MM.1S (cell line): ENCODE data around the gene PRSS23.

Experiments
- DNase-seq: peaks from one replicate; pipeline ENCODE4 v3.0.0-alpha.2; 2015
- H2AFZ ChIP-seq: fragments of 300-600 bp; sonication (generic); 2 replicates; pipeline ENCODE4 v1.6.0; 2016; ENCODE audit warnings: antibody characterized with exemption, low read length
- H3F3A ChIP-seq: fragments of 300-600 bp; sonication (generic); 2 replicates; pipeline ENCODE4 v1.6.1; 2016; ENCODE audit warnings: mild to moderate bottlenecking, antibody characterized with exemption, low read length, moderate library complexity, mixed read lengths; ENCODE audit not compliant: insufficient read depth
- H3K27ac ChIP-seq: fragments of 300-600 bp; sonication (generic); 2 replicates; pipeline ENCODE4 v1.5.1; 2016; ENCODE audit warnings: mild to moderate bottlenecking, low read length
- H3K27me3 ChIP-seq: fragments of 300-600 bp; sonication (generic); replicated peaks from 2 replicates; pipeline ENCODE4 v1.6.0; 2016; ENCODE audit warnings: low read length; ENCODE audit not compliant: insufficient read depth
- H3K36me3 ChIP-seq: fragments of 300-600 bp; sonication (generic); replicated peaks from 2 replicates; pipeline ENCODE4 v1.6.1; 2016; ENCODE audit warnings: mild to moderate bottlenecking, low read length, mixed read lengths; ENCODE audit not compliant: insufficient read depth
- H3K4me1 ChIP-seq: fragments of 300-600 bp; sonication (generic); 2 replicates; pipeline ENCODE4 v1.6.1; 2016; ENCODE audit warnings: low read length, mixed read lengths
- H3K4me2 ChIP-seq: fragments of 300-600 bp; sonication (generic); 2 replicates; pipeline ENCODE4 v1.6.0; 2016; ENCODE audit warnings: low read depth, low read length
- H3K4me3 ChIP-seq: fragments of 300-600 bp; sonication (generic); 2 replicates; pipeline ENCODE4 v1.5.1; 2016; ENCODE audit warnings: low read length, mixed read lengths
- H3K79me2 ChIP-seq: fragments of 300-600 bp; sonication (generic); 2 replicates; pipeline ENCODE4 v1.6.1; 2016; ENCODE audit warnings: mixed run types, low read length, mixed read lengths
- H3K9ac ChIP-seq: fragments of 300-600 bp; sonication (generic); 2 replicates; pipeline ENCODE4 v1.6.1; 2016; ENCODE audit warnings: low read length, mixed read lengths
- H3K9me2 ChIP-seq: fragments of 300-600 bp; sonication (generic); replicated peaks from 2 replicates; pipeline ENCODE4 v1.6.1; 2016; ENCODE audit warnings: mild to moderate bottlenecking, low read length, mixed read lengths; ENCODE audit not compliant: insufficient read depth
- H3K9me3 ChIP-seq: fragments of 300-600 bp; sonication (generic); replicated peaks from 2 replicates; pipeline ENCODE4 v1.6.1; 2016; ENCODE audit warnings: mild to moderate bottlenecking, low read length, mixed read lengths; ENCODE audit not compliant: insufficient read depth
- H4K20me1 ChIP-seq: fragments of 300-600 bp; sonication (generic); 2 replicates; pipeline ENCODE4 v1.6.1; 2016; ENCODE audit warnings: mild to moderate bottlenecking, low read length, moderate library complexity, mixed read lengths; ENCODE audit not compliant: insufficient read depth
- CTCF ChIP-seq: fragments of 300-600 bp; sonication (generic); IDR thresholded peaks from 2 replicates; pipeline ENCODE4 v1.5.1; 2016; ENCODE audit warnings: antibody characterized with exemption, low read length, mixed read lengths
- EZH2 ChIP-seq: fragments of 300-600 bp; sonication (generic); optimal IDR thresholded peaks from 2 replicates; pipeline ENCODE3; 2017; ENCODE audit warnings: low read depth, mild to moderate bottlenecking, antibody characterized with exemption, low read length, mixed read lengths
- EZH2phosphoT487 ChIP-seq: fragments of 300-600 bp; sonication (generic); IDR thresholded peaks from 2 replicates; pipeline ENCODE4 v1.6.1; 2018; ENCODE audit warnings: antibody characterized with exemption, low read length

PRSS23 gene

GRCh38 chr11:86800076-86800959 is at the start of gene PRSS23:
PRSS23 (plus strand) TSS chr11:86800542; CDS start chr11:86807644, 7,102 bp downstream.
- peak within 1 kb of the TSS; percentile 22; the same call in 1 of the 2 replicates for H3K9ac ChIP-seq
- TF ChIP-seq EZH2phosphoT487, result no peak
- no peak for TF ChIP-seq EZH2
- TF ChIP-seq CTCF, result no peak
- H3K4me1 ChIP-seq, result 0 out of 2 replicates have a peak, but pooled peaks cover 4% of the 10 kb centered on the region
- H3K36me3 ChIP-seq, result no peaks in the 10 kb centered on the region
- 0 out of 2 replicates have a peak, but pooled peaks cover 2% of the 10 kb centered on the region for H3F3A ChIP-seq
- H3K9me2 ChIP-seq, result no peaks in the 10 kb centered on the region
- peak within 1 kb of the TSS; percentile 56 for H3K4me3 ChIP-seq
- no peaks in the 10 kb centered on the region for H4K20me1 ChIP-seq
- H2AFZ ChIP-seq, result peak within 1 kb of the TSS; percentile 62
- H3K4me2 ChIP-seq, result peak within 1 kb of the TSS; percentile 90
- H3K27me3 ChIP-seq, result peaks cover 11% of the 10 kb centered on the region
- no peaks in the 10 kb centered on the region for H3K9me3 ChIP-seq
- H3K27ac ChIP-seq, result no peak within 1 kb of the TSS
- DNase-seq, result peak; percentile 71
- no peaks in the 10 kb centered on the region for H3K79me2 ChIP-seq

DNA sequence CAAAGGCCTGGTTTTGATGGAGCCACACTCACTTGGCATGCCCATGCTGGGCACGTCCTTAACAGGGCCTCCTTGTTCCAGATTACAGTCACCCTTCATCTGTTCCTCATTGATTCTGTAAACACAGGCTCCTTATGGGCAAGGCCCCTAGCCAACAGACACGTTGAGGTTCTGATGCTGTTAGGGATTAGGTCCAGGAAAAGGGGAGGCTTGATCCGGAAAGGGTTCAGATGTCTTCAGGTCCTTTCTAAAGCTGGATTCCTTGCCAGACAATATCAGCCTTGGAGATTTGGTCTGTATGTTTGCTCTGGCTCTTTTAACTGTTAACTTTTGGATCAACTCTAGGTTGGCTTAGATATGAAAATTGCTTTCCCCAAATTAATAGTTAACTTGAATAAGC is 46.9 kb upstream of the PRSS23 start:
- no peak overlapping the region for H2AFZ ChIP-seq

DNA sequence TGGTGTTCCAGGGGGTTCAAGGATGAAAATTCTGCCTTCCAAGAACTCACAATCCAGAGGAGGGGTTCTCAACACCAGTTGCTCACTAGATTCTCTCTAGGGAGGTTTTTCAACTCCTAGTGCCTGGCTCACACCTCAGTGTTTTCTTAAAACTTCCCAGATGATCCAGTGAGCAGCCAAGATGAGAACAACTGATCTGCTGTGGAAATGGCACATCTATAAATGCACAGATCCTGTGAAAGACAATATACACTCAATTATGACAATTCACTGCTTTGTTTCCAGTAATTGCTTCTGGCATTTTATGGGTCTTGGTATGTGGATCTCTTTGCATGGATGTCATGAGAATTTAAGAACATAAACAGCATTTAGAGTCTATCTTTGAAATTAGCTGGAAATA is 45.2 kb upstream of the PRSS23 start:
- Histone ChIP-seq H2AFZ (no peak overlapping the region), H3K27ac (no peak overlapping the region), H3K36me3 (no peaks in the 10 kb centered on the region), H3K79me2 (no peaks in the 10 kb centered on the region), H3K9ac (no peak overlapping the region), H3K9me3 (no peaks in the 10 kb centered on the region), H3K4me2 (no peak overlapping the region), H3K9me2 (no peaks in the 10 kb centered on the region), H4K20me1 (no peaks in the 10 kb centered on the region), H3K4me1 (no peaks in the 10 kb centered on the region), H3K27me3 (no peaks in the 10 kb centered on the region), H3K4me3 (no peak overlapping the region), H3F3A (no peaks in the 10 kb centered on the region)
- TF ChIP-seq EZH2 (no peak), CTCF (no peak), EZH2phosphoT487 (no peak)
- no peak for DNase-seq

More for the DNA sequence above, 46.9 kb upstream of the PRSS23 start:
- no peaks in the 10 kb centered on the region for H3F3A ChIP-seq
- H3K27me3 ChIP-seq, result no peaks in the 10 kb centered on the region
- no peak overlapping the region for H3K4me2 ChIP-seq
- no peaks in the 10 kb centered on the region for H4K20me1 ChIP-seq
- no peaks in the 10 kb centered on the region for H3K9me2 ChIP-seq
- no peak overlapping the region for H3K4me3 ChIP-seq
- H3K79me2 ChIP-seq, result no peaks in the 10 kb centered on the region
- no peak overlapping the region for H3K27ac ChIP-seq
- H3K36me3 ChIP-seq, result no peaks in the 10 kb centered on the region
- H3K4me1 ChIP-seq, result no peaks in the 10 kb centered on the region
- no peak for DNase-seq
- H3K9ac ChIP-seq, result no peak overlapping the region
- no peaks in the 10 kb centered on the region for H3K9me3 ChIP-seq
- TF ChIP-seq EZH2 (no peak), EZH2phosphoT487 (no peak), CTCF (no peak)
